Nephron (organoid): Measurements from ENCODE around the gene OR52K1.

Experiments
- H3K27ac Mint-ChIP-seq, 3 experiments: 2 replicates each; pipeline ENCODE4 v1.8.0; 2020; ENCODE audit warnings: mixed read lengths in 3 of 3, mild to moderate bottlenecking in 2 of 3, moderate library complexity in 1 of 3
- H3K27me3 Mint-ChIP-seq: 2 replicates; pipeline ENCODE4 v1.8.0; 2021; ENCODE audit warnings: low read depth, mild to moderate bottlenecking, moderate library complexity, mixed read lengths
- H3K36me3 Mint-ChIP-seq: 2 replicates; pipeline ENCODE4 v1.8.0; 2020; ENCODE audit warnings: low read depth, mixed read lengths
- H3K4me1 Mint-ChIP-seq: 2 replicates; pipeline ENCODE4 v1.8.0; 2020; ENCODE audit warnings: mixed read lengths
- H3K4me3 Mint-ChIP-seq, 3 experiments: 2 replicates each; pipeline ENCODE4 v1.8.0; 2020; ENCODE audit warnings: mild to moderate bottlenecking in 3 of 3, mixed read lengths in 3 of 3, moderate library complexity in 2 of 3
- H3K9me3 Mint-ChIP-seq: 2 replicates; pipeline ENCODE4 v1.8.0; 2020; ENCODE audit warnings: mixed read lengths
- TF ChIP-seq, protein P1 (sequence below), 3 experiments: fragments of 200-600 bp; sonication (generic); IDR thresholded peaks; one replicate each; pipeline ENCODE4 v1.5.0; 2021; ENCODE audit warnings: antibody characterized with exemption in 3 of 3; ENCODE audit not compliant: unreplicated experiment in 3 of 3

OR52K1 gene

DNA sequence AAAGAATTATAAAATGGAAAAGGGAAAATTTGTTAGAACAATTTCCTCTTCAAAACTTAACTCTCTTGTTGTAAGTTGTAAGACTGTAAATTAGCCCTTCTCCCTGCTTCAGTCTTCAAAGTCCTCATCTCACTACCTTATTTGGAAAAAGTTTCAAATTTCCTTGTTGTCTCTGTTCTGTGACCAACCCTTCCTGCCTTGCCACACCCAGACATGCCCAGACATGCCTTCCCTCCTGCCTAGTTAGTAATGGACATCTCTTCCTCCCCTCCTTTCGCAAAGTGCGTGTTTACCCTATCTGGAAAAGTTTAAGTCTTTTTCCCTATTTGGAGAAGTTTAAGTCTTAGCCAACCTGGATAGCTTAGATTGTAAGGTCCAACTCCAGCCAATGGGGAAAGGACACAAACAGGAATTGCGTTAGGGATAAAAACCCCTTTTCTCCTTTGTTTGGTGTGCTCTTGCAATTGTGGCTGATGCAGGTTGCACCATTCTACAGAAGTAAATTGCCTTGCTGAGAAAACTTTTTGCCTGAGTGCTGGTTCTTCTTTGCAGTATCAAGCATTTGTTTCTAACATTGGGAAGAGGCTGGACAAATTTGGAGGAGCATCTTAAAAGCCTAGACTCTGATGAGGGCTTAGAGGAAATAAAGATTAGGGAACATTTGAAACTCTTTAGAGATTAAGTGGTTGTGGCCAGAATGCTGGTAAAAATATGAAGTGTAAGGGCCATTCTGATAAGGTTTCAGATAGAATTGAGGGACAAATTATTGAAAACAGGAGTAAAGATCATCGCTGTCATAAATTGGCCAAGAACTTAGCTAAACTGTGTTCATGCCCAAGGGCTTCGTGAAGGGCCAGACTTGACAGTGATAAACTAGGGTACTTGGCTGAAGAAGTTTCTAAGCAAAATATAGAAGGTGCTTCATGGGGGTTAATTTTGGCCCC is 18.0 kb upstream of the OR52K1 start:
- H3K9me3 Mint-ChIP-seq = peaks cover 9% of the 10 kb centered on the region
- peak overlapping the region in 1 of 3 experiments; percentile 9 for H3K27ac Mint-ChIP-seq
- H3K36me3 Mint-ChIP-seq = no peaks in the 10 kb centered on the region
- TF ChIP-seq, protein P1, sequence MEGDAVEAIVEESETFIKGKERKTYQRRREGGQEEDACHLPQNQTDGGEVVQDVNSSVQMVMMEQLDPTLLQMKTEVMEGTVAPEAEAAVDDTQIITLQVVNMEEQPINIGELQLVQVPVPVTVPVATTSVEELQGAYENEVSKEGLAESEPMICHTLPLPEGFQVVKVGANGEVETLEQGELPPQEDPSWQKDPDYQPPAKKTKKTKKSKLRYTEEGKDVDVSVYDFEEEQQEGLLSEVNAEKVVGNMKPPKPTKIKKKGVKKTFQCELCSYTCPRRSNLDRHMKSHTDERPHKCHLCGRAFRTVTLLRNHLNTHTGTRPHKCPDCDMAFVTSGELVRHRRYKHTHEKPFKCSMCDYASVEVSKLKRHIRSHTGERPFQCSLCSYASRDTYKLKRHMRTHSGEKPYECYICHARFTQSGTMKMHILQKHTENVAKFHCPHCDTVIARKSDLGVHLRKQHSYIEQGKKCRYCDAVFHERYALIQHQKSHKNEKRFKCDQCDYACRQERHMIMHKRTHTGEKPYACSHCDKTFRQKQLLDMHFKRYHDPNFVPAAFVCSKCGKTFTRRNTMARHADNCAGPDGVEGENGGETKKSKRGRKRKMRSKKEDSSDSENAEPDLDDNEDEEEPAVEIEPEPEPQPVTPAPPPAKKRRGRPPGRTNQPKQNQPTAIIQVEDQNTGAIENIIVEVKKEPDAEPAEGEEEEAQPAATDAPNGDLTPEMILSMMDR (IDR thresholded peaks at IDR 0.05; ENCODE audit: unreplicated experiment in 3 of 3) = no peak
- peaks cover 16% of the 10 kb centered on the region for H3K4me1 Mint-ChIP-seq
- no peak overlapping the region for H3K4me3 Mint-ChIP-seq
- no peaks in the 10 kb centered on the region for H3K27me3 Mint-ChIP-seq

DNA sequence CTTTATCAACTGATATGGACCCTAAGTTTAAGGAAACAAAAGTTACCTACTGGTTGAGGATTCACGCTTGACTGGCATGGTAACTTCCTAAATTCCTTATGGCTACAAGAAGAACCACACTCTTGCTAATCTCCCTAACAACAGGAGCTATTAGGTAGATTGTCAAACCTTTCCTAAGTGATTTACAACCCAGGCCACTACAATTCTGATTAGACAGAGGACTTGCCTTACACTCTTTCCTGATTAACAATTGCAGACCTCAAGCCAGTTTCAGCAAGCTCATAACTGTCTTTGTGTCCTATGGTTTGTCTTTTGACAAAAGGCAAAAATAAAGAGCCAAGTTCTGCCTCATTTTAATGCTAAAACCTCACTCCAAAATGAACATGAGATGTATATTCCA is 17.0 kb upstream of the OR52K1 start:
- Mint-ChIP-seq H3K9me3 (peaks cover 9% of the 10 kb centered on the region), H3K27ac (no peak overlapping the region), H3K36me3 (no peaks in the 10 kb centered on the region), H3K27me3 (no peaks in the 10 kb centered on the region), H3K4me1 (peaks cover 7% of the 10 kb centered on the region), H3K4me3 (no peak overlapping the region)
- TF ChIP-seq, protein P1 (IDR thresholded peaks at IDR 0.05; ENCODE audit: unreplicated experiment in 3 of 3) = no peak

DNA sequence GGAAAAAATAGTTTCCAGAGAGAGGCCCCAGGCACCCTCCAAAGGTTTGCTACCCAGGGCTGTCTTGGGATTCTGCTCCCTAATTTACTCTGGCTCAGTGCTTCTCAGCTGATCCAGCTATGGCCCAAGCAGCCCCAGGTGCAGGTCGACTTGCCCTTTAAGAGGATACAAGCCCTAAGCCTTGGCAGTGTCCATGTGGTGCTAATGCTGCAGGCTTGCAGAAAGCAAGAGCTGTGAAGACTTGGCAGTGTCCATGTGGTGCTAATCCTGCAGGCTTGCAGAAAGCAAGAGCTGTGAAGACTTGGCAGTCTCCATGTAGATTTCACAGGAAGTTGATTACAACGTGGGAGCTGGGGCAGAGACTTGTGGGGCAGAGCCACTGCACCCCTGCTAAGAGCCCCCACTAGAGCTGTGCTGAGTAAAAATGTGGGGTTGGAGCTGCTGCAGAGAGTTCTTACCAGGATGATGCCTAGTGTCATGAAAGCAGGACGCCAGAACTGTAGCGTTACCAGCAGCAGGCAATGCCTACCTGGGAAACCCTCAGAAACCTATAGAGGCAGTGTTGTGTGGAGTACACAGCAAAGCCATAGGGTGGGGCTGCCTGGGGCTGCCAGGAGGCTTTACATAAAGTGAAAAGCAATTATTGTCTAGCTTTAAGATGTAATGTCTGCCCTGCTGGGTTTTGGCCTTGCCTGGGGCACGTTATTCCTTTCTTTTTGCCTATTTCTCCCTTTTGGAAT is 16.1 kb upstream of the OR52K1 start:
- Mint-ChIP-seq H3K9me3 (peaks cover 9% of the 10 kb centered on the region), H3K36me3 (no peaks in the 10 kb centered on the region), H3K4me3 (no peak overlapping the region), H3K27ac (no peak overlapping the region), H3K4me1 (peaks cover 6% of the 10 kb centered on the region), H3K27me3 (no peaks in the 10 kb centered on the region)
- TF ChIP-seq, protein P1 (IDR thresholded peaks at IDR 0.05; ENCODE audit: unreplicated experiment in 3 of 3) = no peak

DNA sequence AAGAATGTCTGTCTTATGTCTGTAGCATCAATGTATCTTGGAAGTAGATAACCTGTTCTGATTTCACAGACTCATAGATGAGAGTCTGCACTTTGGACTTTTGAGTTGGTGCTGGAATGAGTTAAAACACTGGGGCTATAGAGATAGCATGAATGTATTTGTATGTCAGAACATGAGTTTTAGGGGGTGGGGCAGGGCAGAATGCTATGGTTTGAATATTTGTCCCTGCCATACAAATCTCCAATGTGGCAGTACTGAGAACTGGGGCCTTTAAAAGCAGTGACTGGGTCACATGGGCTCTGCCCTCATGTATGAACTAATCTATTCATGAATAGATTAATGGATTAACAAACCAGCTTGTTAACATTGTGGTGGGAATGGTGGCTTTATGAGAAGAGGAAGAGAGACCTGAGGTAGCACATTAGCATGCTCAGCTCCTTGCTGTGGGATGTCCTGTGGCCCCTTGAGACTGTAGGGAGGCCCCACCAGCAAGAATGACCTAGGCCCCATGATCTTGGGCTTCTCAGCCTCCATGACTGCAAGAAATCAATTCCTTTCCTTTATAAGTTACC is 15.5 kb upstream of the OR52K1 start:
- Mint-ChIP-seq H3K36me3 (no peaks in the 10 kb centered on the region), H3K4me3 (no peak overlapping the region), H3K27me3 (no peaks in the 10 kb centered on the region)

DNA sequence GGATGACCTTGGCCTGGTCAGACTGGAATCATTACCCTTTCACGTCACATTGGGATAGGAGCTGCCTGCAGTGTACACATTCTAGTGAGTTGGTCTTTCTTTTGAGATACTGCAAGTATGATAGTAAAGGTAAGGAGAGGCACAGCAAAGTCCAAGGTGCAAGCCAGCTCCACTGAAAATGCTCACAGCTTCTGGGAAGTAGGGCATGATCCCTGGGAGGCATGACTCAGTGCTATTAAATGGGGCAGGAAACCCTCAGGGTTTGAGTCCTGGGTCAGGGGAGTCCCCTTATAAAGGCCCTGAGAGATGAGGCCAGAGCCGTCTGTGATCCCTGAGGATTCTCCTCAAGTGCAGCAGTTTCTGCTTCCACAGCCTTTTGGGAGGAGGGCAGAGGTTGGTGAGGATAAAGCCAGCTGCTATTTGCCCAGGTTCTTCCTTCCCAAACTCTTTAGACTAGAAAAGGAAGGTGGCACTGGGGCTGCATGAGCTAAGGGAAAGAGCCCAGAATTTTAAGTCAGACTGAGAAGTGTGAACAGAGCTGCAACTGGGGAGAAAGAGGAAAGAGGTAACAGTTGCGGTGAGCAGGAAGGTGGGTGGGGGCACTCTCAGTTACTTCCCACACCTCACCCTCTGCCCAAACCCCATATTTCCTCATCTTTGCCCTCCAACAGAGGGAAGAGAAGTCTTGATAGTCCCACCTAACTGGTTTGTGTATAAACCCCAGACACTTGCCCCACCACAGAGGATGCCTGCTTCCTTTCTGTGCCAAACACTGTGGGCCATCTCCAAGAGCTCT is 14.4 kb upstream of the OR52K1 start:
- Mint-ChIP-seq H3K4me3 (no peak overlapping the region), H3K4me1 (peaks cover 6% of the 10 kb centered on the region), H3K27me3 (no peaks in the 10 kb centered on the region), H3K27ac (no peak overlapping the region), H3K36me3 (no peaks in the 10 kb centered on the region), H3K9me3 (peaks cover 9% of the 10 kb centered on the region)
- TF ChIP-seq, protein P1 (IDR thresholded peaks at IDR 0.05; ENCODE audit: unreplicated experiment in 3 of 3) = no peak

More for the DNA sequence above, 15.5 kb upstream of the OR52K1 start:
- Mint-ChIP-seq H3K9me3 (peaks cover 9% of the 10 kb centered on the region), H3K4me1 (peaks cover 6% of the 10 kb centered on the region), H3K27ac (no peak overlapping the region)
- TF ChIP-seq, protein P1 (IDR thresholded peaks at IDR 0.05; ENCODE audit: unreplicated experiment in 3 of 3) = no peak
